Measurements from ENCODE around the gene FADS2. TPM values are rescaled to one million over a fixed set of nuclear protein-coding genes. Genes with fewer than 3 reads are reported as not detected.

The FADS2 gene
- total and polyA plus RNA-seq, 9 of the 15 experiments (the other 6 are each of a cell fraction or from before 2014, with no cell fraction given), result 2.9 to 42.8 (median 16.2) TPM

DNA sequence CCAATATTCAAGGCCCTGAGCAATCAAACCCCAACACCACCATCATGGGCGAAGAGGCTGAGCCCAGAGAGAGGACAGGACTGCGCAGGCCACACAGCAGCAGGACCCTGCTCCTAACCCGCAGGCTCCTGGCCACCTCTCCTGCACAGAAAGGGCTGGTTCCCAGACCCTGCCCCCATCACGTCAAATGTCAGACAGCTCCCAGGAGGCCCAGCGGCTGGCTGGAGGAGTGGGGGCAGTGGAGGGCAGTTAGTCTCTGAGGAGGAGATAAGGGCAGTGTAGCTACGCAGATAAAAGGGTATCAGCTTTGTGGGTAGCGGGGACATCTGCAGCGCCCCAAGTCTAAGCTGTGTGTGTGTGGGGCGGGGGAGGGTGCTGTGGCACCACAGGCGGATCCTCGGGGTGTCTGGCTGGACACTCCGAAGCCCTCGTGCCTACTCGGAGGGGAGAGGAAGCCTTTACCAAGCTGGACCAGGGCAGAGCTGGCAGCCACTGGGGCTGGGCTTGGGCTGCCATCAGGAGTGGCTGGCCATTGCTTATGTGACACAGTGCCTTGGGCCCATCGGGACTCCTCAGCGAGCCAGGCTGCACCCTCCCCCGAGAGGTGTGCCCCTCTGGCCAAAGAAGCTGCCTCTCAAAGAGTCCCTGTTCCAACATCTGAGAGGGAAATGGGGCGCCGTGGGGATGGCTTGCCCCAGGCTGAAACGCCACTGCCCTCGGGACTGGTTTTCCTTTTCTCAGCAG lies 41.8 kb downstream of the FADS2 start (continued):
- TF ChIP-seq, protein P1, sequence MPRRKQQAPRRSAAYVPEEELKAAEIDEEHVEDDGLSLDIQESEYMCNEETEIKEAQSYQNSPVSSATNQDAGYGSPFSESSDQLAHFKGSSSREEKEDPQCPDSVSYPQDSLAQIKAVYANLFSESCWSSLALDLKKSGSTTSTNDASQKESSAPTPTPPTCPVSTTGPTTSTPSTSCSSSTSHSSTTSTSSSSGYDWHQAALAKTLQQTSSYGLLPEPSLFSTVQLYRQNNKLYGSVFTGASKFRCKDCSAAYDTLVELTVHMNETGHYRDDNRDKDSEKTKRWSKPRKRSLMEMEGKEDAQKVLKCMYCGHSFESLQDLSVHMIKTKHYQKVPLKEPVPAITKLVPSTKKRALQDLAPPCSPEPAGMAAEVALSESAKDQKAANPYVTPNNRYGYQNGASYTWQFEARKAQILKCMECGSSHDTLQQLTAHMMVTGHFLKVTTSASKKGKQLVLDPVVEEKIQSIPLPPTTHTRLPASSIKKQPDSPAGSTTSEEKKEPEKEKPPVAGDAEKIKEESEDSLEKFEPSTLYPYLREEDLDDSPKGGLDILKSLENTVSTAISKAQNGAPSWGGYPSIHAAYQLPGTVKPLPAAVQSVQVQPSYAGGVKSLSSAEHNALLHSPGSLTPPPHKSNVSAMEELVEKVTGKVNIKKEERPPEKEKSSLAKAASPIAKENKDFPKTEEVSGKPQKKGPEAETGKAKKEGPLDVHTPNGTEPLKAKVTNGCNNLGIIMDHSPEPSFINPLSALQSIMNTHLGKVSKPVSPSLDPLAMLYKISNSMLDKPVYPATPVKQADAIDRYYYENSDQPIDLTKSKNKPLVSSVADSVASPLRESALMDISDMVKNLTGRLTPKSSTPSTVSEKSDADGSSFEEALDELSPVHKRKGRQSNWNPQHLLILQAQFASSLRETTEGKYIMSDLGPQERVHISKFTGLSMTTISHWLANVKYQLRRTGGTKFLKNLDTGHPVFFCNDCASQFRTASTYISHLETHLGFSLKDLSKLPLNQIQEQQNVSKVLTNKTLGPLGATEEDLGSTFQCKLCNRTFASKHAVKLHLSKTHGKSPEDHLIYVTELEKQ (CRISPR knock-in tag; IDR thresholded peaks at IDR 0.05), result no peak
- TF ChIP-seq MCM7 (IDR thresholded peaks at IDR 0.05), result no peak
- TF ChIP-seq SMARCA5 (IDR thresholded peaks at IDR 0.05), result no peak
- TF ChIP-seq DMBX1 (CRISPR knock-in tag; IDR thresholded peaks at IDR 0.05; ENCODE audit: borderline replicate concordance), result peak; percentile 87
- no peak for TF ChIP-seq ZSCAN32 (CRISPR knock-in tag; IDR thresholded peaks at IDR 0.05)
- no peak for TF ChIP-seq ILK (tag; IDR thresholded peaks at IDR 0.05; ENCODE audit: borderline replicate concordance, low read depth)
- peak; percentile 99 for TF ChIP-seq TCF3 (CRISPR knock-in tag; IDR thresholded peaks at IDR 0.05)
- TF ChIP-seq PURB (CRISPR knock-in tag; IDR thresholded peaks at IDR 0.05; ENCODE audit: low read depth), result no peak
- TF ChIP-seq ZNF197 (CRISPR knock-in tag; IDR thresholded peaks at IDR 0.05; ENCODE audit: low read depth), result peak; percentile 94
- no peak for TF ChIP-seq DACH1 (IDR thresholded peaks at IDR 0.05; ENCODE audit: partially characterized antibody)
- no peak for TF ChIP-seq FOXJ3 (CRISPR knock-in tag; IDR thresholded peaks at IDR 0.05)
- TF ChIP-seq, protein P2, sequence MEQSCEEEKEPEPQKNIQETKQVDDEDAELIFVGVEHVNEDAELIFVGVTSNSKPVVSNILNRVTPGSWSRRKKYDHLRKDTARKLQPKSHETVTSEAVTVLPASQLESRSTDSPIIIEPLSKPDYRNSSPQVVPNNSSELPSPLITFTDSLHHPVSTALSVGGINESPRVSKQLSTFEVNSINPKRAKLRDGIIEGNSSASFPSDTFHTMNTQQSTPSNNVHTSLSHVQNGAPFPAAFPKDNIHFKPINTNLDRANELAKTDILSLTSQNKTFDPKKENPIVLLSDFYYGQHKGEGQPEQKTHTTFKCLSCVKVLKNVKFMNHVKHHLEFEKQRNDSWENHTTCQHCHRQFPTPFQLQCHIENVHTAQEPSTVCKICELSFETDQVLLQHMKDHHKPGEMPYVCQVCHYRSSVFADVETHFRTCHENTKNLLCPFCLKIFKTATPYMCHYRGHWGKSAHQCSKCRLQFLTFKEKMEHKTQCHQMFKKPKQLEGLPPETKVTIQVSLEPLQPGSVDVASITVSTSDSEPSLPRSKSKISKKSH (CRISPR knock-in tag; IDR thresholded peaks at IDR 0.05), result no peak
- TF ChIP-seq BCOR (IDR thresholded peaks at IDR 0.05), result peak; percentile 47; the same call in 1 of the 2 replicates
- TF ChIP-seq, protein P3, sequence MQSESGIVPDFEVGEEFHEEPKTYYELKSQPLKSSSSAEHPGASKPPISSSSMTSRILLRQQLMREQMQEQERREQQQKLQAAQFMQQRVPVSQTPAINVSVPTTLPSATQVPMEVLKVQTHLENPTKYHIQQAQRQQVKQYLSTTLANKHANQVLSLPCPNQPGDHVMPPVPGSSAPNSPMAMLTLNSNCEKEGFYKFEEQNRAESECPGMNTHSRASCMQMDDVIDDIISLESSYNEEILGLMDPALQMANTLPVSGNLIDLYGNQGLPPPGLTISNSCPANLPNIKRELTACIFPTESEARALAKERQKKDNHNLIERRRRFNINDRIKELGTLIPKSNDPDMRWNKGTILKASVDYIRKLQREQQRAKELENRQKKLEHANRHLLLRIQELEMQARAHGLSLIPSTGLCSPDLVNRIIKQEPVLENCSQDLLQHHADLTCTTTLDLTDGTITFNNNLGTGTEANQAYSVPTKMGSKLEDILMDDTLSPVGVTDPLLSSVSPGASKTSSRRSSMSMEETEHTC (IDR thresholded peaks at IDR 0.05), result 0 out of 2 replicates have a peak, but pooled peaks have one; percentile 66
- peak; percentile 66; the same call in 1 of the 2 replicates for TF ChIP-seq LCOR (CRISPR knock-in tag; IDR thresholded peaks at IDR 0.05)
- TF ChIP-seq MYC (IDR thresholded peaks at IDR 0.05; ENCODE audit: low read depth, low read length), result peak; percentile 68; the same call in 1 of the 2 replicates
- no peak for TF ChIP-seq MYC (CRISPR knock-in tag; IDR thresholded peaks at IDR 0.05; ENCODE audit: borderline replicate concordance, low read depth)
- TF ChIP-seq ZFP1 (CRISPR knock-in tag; IDR thresholded peaks at IDR 0.05), result peak; percentile 43; the same call in 1 of the 2 replicates
- no peak for TF ChIP-seq TCF7L2 (IDR thresholded peaks at IDR 0.05; ENCODE audit: low read depth, low read length)
- TF ChIP-seq SMAD1 (IDR thresholded peaks at IDR 0.05; ENCODE audit: low read depth, low read length, partially characterized antibody), result peak; percentile 80
- TF ChIP-seq ZNF699 (CRISPR knock-in tag; IDR thresholded peaks at IDR 0.05; ENCODE audit: insufficient replicate concordance), result no peak
- peak; percentile 89 for TF ChIP-seq NFIC (IDR thresholded peaks at IDR 0.05)
- no peak for TF ChIP-seq MCM3 (IDR thresholded peaks at IDR 0.05)
- no peak for TF ChIP-seq ZNF707 (CRISPR knock-in tag; conservative IDR thresholded peaks at IDR 0.05)
- no peak; the same call in 1 of the 2 replicates for TF ChIP-seq HIVEP1 (CRISPR knock-in tag; IDR thresholded peaks at IDR 0.05)
